ENCODE data around the gene EYS.

EYS gene

DNA sequence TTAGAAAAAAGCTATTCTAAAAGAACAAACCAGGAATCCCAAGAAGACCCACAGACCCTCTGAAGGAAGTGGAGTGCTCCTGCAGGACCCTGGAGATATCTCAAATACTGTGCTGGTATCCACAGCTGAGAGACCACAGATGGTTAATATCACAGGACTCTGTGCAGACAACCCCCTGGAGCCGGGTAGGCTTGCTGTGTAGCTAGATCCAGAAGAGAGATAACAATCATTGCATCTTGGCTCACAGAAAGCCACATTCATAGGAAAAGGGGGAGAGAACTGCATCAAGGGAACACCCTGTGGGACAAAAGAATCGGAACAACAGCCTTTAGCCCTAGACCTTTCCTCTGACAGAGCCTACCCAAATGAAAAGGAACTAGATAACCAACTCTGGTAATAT, 1381.9 kb downstream of the EYS start:
- H3K4me3 ChIP-seq (ENCODE audit: low read depth, low read length): no peak overlapping the region
- H3K27ac ChIP-seq: no peak overlapping the region
- no peaks in the 10 kb centered on the region for H3K27me3 ChIP-seq (ENCODE audit: control insufficient read depth, insufficient read depth, low read length)
- no peak overlapping the region for H3K4me2 ChIP-seq (ENCODE audit: low read length)
- no peak overlapping the region for H2AFZ ChIP-seq
- no peaks in the 10 kb centered on the region for H3K79me2 ChIP-seq
- H3K9me3 ChIP-seq (ENCODE audit: control insufficient read depth, low read length): no peaks in the 10 kb centered on the region
- TF ChIP-seq, protein P1, sequence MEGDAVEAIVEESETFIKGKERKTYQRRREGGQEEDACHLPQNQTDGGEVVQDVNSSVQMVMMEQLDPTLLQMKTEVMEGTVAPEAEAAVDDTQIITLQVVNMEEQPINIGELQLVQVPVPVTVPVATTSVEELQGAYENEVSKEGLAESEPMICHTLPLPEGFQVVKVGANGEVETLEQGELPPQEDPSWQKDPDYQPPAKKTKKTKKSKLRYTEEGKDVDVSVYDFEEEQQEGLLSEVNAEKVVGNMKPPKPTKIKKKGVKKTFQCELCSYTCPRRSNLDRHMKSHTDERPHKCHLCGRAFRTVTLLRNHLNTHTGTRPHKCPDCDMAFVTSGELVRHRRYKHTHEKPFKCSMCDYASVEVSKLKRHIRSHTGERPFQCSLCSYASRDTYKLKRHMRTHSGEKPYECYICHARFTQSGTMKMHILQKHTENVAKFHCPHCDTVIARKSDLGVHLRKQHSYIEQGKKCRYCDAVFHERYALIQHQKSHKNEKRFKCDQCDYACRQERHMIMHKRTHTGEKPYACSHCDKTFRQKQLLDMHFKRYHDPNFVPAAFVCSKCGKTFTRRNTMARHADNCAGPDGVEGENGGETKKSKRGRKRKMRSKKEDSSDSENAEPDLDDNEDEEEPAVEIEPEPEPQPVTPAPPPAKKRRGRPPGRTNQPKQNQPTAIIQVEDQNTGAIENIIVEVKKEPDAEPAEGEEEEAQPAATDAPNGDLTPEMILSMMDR (IDR thresholded peaks at IDR 0.05): no peak
- no peaks in the 10 kb centered on the region for H3K4me1 ChIP-seq
- no peaks in the 10 kb centered on the region for H3K36me3 ChIP-seq (ENCODE audit: control insufficient read depth, insufficient read depth, low read length)
- no peak overlapping the region for H3K9ac ChIP-seq

DNA sequence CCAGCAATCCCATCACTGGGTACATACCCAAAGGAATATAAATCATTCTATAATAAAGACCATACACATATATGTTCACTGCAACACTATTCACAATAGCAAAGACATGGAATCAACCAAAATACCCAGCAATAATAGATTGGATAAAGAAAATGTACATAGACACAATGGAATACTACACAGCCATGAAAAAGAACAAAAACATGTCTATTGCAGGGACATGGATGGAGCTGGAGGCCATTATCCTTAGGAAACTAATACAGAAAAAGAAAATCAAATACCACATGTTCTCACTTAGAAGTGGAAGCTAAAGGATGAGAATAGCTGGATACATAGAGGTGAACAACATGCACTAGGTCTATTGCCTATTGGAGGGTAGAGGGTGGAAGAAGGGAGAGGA, 1396.8 kb downstream of the EYS start:
- Histone ChIP-seq H3K4me2 (ENCODE audit: low read length) (no peak overlapping the region), H3K36me3 (ENCODE audit: control insufficient read depth, insufficient read depth, low read length) (no peaks in the 10 kb centered on the region), H3K27me3 (ENCODE audit: control insufficient read depth, insufficient read depth, low read length) (no peaks in the 10 kb centered on the region), H3K4me3 (ENCODE audit: low read depth, low read length) (no peak overlapping the region), H2AFZ (no peak overlapping the region), H3K9ac (no peak overlapping the region), H3K79me2 (no peaks in the 10 kb centered on the region), H3K27ac (no peak overlapping the region), H3K9me3 (ENCODE audit: control insufficient read depth, low read length) (no peaks in the 10 kb centered on the region), H3K4me1 (no peaks in the 10 kb centered on the region)
- TF ChIP-seq, protein P1 (IDR thresholded peaks at IDR 0.05): no peak

DNA sequence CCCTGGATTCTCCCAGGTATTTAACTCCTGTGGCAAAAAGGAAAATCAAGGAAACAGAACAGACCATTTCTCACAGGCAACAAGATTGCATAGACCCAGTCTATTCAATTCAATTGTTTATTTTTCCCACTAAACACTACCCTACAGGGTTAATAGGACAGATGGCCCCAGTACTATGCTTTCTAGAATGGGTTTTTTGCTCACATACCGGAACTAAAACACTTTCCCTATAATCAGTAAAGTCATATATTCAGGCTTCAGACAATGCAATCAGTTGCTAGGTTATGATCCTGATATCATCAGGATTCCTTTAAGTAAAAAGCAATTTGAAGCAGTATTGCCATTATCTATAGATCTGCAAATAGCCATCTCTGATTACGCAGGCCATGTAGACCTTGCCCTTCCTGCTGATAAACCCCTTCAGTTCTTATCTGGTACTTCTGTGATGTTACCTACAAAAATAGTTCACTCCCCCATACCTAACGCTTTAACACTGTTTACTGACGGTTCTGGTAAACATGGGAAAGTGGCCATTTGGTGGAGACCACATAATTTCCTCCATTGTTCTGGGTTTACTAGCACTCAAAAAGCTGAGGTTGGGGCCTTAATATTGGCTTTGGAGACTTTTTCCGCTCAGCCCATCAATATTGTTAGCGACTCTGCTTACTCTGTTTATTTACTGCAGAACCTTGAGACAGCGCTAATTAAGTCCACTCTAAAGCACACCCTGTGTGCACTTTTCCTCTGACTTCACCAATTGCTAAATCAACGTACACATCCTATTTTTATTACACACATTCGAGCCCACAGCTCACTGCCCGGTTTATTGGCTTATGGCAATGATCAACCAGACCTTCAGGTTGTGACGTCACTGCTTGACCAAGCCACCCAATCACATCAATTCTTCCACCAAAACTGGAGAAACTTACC, 1405.5 kb downstream of the EYS start:
- H3K27ac ChIP-seq: no peak overlapping the region
- no peaks in the 10 kb centered on the region for H3K79me2 ChIP-seq
- H3K9ac ChIP-seq: no peak overlapping the region
- H3K27me3 ChIP-seq (ENCODE audit: control insufficient read depth, insufficient read depth, low read length): no peaks in the 10 kb centered on the region
- no peak overlapping the region for H2AFZ ChIP-seq
- no peak overlapping the region for H3K4me3 ChIP-seq (ENCODE audit: low read depth, low read length)
- TF ChIP-seq, protein P1 (IDR thresholded peaks at IDR 0.05): no peak
- H3K4me1 ChIP-seq: no peaks in the 10 kb centered on the region
- no peak overlapping the region for H3K4me2 ChIP-seq (ENCODE audit: low read length)
- no peaks in the 10 kb centered on the region for H3K36me3 ChIP-seq (ENCODE audit: control insufficient read depth, insufficient read depth, low read length)
- peaks cover 2% of the 10 kb centered on the region for H3K9me3 ChIP-seq (ENCODE audit: control insufficient read depth, low read length)

DNA sequence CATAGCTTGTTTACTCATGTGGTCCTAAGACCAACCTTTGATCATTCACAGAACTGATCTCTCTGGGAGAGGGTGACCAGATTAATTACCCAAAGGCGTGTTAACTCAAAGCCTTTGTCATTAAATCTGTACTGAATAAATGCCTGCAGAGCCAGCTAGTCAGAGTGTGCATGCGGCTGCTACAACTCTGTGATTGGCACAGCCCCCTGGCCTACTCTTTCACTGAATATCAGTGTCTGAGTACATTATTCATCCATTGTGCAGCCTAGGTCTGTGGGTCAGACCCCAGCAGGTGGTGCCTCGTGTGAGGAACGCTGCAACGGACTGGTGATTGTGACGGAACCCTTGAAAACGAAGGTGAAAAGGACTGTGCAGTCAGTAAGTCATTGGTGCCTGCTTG, 1407.8 kb downstream of the EYS start:
- H3K4me2 ChIP-seq (ENCODE audit: low read length): no peak overlapping the region
- H3K36me3 ChIP-seq (ENCODE audit: control insufficient read depth, insufficient read depth, low read length): no peaks in the 10 kb centered on the region
- H3K4me1 ChIP-seq: no peaks in the 10 kb centered on the region
- no peaks in the 10 kb centered on the region for H3K79me2 ChIP-seq
- H3K9ac ChIP-seq: no peak overlapping the region
- TF ChIP-seq, protein P1 (IDR thresholded peaks at IDR 0.05): no peak
- H2AFZ ChIP-seq: no peak overlapping the region
- H3K4me3 ChIP-seq (ENCODE audit: low read depth, low read length): no peak overlapping the region
- H3K27ac ChIP-seq: no peak overlapping the region
- no peaks in the 10 kb centered on the region for H3K27me3 ChIP-seq (ENCODE audit: control insufficient read depth, insufficient read depth, low read length)
- peaks cover 2% of the 10 kb centered on the region for H3K9me3 ChIP-seq (ENCODE audit: control insufficient read depth, low read length)

DNA sequence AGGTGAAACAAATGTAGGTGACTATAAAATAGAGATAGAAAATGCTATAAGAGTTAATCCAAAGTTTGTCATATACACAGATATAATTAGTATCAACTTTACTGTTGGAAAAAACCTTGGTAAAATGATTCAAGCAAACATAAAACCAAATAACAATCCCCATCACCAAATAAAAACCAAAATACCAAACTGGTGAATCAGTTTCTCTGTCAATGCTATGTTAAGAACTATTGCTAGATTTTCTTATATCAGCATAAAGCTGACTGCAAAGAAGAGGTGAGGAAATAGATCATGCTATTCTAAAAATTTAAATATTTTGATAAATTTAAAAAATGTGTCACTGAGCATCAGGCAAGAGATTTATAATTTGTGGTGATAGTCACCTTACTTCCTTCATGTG, 1413.0 kb downstream of the EYS start:
- no peaks in the 10 kb centered on the region for H3K27me3 ChIP-seq (ENCODE audit: control insufficient read depth, insufficient read depth, low read length)
- no peak overlapping the region for H3K9ac ChIP-seq
- H3K4me3 ChIP-seq (ENCODE audit: low read depth, low read length): no peak overlapping the region
- no peak overlapping the region for H2AFZ ChIP-seq
- TF ChIP-seq, protein P1 (IDR thresholded peaks at IDR 0.05): no peak
- H3K79me2 ChIP-seq: no peaks in the 10 kb centered on the region
- H3K27ac ChIP-seq: no peak overlapping the region
- H3K4me1 ChIP-seq: no peaks in the 10 kb centered on the region
- no peak overlapping the region for H3K4me2 ChIP-seq (ENCODE audit: low read length)
- H3K36me3 ChIP-seq (ENCODE audit: control insufficient read depth, insufficient read depth, low read length): no peaks in the 10 kb centered on the region
- no peaks in the 10 kb centered on the region for H3K9me3 ChIP-seq (ENCODE audit: control insufficient read depth, low read length)

Data from parathyroid adenoma (tissue), 2 donors.